Coronary artery (tissue), 2 donors: ENCODE measurements around the gene NDNF.

ENCODE experiments used
- DNase-seq: peaks from one replicate; pipeline ENCODE4 v3.0.0-alpha.2; 2017; ENCODE audit warnings: low spot score
- H3K27ac ChIP-seq, 2 donors: fragments of 200-600 bp; sonication (generic); one replicate each; pipeline ENCODE4 v1.5.1; 2016 to 2019
- H3K4me3 ChIP-seq: fragments of 200-600 bp; sonication (generic); 2 replicates; pipeline ENCODE4 v1.5.1; 2016; ENCODE audit warnings: mild to moderate bottlenecking, moderate library complexity
- TF ChIP-seq, protein P1 (sequence below): fragments of 200-600 bp; sonication (generic); IDR thresholded peaks from one replicate; pipeline ENCODE4 v1.5.1; 2019; ENCODE audit warnings: antibody characterized with exemption

Gene NDNF

DNA sequence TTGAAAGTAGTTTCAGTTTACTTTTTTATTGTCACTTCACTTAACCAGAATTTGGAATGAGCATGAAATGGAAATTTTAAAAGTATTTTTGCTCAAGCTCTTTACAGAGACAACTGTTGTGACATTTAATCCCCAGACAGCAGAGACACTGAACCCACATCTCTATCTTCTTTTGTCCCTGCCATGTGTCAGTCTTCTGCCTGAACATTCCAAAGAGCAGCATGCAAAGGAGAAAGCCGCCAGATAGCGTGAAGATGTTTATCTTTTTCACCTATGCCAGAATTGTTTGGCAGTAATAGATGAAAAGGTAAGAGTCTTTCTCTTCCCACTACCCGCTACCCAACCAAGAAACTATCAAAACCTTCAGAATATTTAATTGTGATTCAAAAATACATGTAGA, 46.8 kb downstream of the NDNF start:
- Histone ChIP-seq H3K27ac (no peak overlapping the region), H3K4me3 (no peak overlapping the region)
- TF ChIP-seq, protein P1, sequence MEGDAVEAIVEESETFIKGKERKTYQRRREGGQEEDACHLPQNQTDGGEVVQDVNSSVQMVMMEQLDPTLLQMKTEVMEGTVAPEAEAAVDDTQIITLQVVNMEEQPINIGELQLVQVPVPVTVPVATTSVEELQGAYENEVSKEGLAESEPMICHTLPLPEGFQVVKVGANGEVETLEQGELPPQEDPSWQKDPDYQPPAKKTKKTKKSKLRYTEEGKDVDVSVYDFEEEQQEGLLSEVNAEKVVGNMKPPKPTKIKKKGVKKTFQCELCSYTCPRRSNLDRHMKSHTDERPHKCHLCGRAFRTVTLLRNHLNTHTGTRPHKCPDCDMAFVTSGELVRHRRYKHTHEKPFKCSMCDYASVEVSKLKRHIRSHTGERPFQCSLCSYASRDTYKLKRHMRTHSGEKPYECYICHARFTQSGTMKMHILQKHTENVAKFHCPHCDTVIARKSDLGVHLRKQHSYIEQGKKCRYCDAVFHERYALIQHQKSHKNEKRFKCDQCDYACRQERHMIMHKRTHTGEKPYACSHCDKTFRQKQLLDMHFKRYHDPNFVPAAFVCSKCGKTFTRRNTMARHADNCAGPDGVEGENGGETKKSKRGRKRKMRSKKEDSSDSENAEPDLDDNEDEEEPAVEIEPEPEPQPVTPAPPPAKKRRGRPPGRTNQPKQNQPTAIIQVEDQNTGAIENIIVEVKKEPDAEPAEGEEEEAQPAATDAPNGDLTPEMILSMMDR, result no peak
- DNase-seq, result no peak

DNA sequence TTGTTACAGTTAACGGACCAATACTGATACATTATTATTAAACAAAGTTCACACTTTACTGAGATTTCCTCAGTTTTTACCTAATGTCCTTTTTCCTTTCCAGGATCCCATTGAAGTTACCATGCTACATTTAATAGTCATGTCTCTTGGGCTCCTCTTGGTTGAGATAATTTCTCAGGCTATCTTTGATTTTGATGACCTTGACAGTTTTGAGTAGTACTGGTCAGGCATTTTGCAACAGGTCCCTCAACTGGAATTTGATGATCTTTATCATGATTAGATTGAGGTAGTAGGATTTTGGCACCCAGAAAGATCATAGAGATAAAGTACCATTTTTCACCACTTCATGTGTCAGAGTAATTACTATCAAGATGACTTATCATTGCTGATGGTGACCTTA, 53.8 kb downstream of the NDNF start:
- Histone ChIP-seq H3K27ac (no peak overlapping the region), H3K4me3 (no peak overlapping the region)
- TF ChIP-seq, protein P1, result no peak
- no peak for DNase-seq

DNA sequence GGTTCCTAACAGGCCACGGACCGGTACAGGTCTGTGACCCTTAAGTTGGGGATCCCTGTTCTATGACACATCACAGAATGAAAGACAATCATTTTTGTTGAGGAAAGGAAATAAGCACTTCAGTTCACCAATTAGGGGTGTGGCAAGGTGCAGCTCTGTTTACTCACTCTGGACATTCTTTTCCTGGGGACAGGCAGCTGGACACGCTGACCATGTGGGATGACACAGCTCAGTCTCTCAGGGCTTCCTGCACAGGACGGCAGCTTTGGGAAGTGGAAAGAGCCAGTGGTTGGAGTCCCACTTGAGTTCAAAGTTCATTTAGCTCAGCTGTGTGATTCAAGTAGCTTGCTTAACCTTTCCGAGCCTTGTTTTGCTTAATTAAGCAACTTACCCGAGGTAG, 55.7 kb downstream of the NDNF start:
- no peak for DNase-seq
- Histone ChIP-seq H3K4me3 (no peak overlapping the region), H3K27ac (no peak overlapping the region)
- TF ChIP-seq, protein P1, result no peak

DNA sequence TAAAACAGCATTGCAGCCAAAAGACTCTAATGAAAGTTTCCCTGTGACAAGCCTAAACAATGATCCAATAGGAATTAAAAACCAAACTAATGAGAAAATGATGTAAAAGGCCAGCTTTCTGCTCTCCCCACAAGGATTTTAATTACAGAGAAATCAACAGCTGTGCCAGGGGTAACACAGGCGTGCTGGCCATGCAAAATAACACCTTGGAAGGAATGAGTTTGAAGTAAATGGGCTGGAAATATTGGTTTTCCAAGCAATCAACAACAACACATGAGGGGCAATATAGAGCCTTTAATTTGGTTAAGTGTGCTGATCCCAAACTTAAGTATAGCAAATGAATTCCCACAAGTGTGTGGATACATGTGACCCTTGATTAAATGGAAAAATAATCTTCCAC, 56.9 kb downstream of the NDNF start:
- no peak for DNase-seq
- TF ChIP-seq, protein P1, result no peak
- H3K4me3 ChIP-seq, result no peak overlapping the region

DNA sequence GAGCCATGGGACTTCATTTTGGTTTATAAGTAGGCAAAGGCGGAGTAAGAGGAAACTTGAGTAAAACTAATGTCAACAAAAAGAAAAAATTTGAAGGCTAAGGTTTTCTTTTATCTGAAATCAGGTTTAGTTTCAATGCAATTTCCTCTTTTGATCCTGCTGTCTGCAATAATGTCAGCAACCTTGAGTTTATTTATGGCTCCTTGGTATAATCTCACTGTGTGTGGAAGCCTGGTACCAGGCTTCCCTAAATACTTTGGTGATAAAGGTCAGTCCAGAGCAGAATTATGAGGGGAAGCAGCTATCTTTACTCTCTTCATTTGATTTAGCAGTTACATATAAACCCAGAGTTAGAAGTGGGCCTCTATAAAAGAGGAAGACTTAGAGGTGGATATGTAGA, 57.8 kb downstream of the NDNF start:
- TF ChIP-seq, protein P1, result no peak
- Histone ChIP-seq H3K27ac (no peak overlapping the region), H3K4me3 (no peak overlapping the region)
- no peak for DNase-seq

More for the DNA sequence above, 56.9 kb downstream of the NDNF start:
- no peak overlapping the region for H3K27ac ChIP-seq

DNA sequence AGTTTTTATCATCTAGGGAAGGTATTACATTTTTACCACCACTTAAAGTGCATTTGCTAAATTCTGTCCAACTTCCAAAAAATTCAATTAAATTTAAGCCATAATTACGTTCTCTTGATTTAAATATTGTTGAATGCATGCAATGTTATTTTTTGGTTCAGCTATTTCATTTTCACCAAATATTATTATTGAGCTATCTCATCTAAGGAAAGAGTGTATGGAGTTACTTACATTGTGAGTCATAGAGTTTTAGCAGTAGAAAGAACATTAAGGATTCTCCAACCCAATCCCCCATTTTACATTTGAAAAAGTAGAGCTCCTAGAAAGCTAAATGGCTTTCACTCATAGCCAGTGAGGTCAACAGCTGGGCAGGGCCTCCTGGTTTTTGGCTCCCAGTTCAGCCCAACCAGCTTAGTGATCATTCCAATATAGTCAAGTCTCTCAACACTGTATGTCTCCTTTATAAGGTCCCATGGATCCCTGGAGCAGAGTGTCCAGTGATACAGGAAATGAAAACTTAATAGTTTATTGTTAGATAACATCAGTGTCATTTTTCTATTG, 60.5 kb downstream of the NDNF start:
- DNase-seq, result no peak
- H3K27ac ChIP-seq, result no peak overlapping the region
- no peak overlapping the region for H3K4me3 ChIP-seq
- TF ChIP-seq, protein P1, result no peak

DNA sequence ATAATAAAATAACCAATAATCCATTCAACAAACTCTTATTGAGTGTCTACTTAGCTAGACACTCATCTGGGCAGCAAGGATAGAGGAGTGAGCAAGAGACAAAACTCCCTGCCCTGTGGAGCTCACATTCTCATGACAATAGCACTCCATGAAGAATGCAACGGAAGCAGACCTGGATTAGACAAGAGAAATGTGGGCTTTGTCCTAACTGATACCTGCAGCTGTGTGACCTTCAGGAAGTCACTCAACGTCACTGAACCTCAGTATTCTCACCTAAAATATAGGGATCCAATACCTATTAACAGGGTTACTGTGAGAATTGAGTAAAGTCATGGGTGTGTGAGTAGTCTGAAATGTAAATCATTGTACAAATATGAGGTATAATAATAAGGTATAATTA, 61.2 kb downstream of the NDNF start:
- DNase-seq, result no peak
- no peak overlapping the region for H3K27ac ChIP-seq
- TF ChIP-seq, protein P1, result no peak
- no peak overlapping the region for H3K4me3 ChIP-seq
